Stimulated activated CD4-positive, alpha-beta T cell treated with anti-CD3 and anti-CD28 coated beads, Interleukin-2, amount 100 ng/mL, for 4 hours (primary cell): ENCODE data around the gene TRIM28.
A peak's percentile ranks its signal among the peaks of the same experiment; 100 is the strongest.
"Not testable (repeated sequence)": the region's sequence is repeated elsewhere in the genome, so short reads cannot be mapped to it uniquely, and the experiment has no call there.

Source experiments
- DNase-seq: peaks from one replicate; pipeline ENCODE4 v3.0.0-alpha.2; 2020; ENCODE audit warnings: low read depth

TRIM28 gene

DNA sequence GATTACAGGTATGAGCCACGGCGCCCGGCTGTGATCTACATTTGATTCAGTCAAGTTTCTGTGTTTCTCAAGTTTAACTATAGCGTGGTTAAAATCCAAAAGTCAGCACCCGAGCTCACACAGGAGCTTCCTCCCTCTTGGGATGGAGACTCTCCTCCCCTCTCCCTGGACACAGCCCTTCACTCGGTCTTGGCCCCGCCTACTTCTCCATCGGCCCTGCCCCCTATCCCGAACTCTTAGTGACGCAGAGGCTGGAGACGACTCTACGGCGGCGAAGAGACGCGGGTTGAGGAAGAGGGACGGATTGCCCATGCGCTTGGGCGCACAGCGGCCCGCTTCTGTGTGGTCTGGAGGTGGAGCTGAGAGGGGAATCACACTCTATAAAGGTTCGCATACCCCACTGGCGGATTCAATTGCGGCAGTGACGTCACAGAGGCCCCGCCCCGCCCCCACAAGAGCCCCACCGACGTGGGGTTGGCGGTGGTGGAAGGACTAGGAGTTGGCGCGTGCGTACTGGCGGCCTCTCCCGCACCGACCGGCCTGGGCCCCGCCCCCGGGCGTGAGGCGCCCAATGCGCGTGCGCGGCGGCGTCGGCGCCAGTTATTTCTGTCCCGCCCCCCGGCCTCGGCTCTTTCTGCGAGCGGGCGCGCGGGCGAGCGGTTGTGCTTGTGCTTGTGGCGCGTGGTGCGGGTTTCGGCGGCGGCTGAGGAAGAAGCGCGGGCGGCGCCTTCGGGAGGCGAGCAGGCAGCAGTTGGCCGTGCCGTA is at the start of gene TRIM28:
Gene TRIM28, plus strand, starts transcription at position 239 of the 765 bp plus-strand sequence. CDS start 694 bp downstream, outside the sequence.
- peak; percentile 100 for DNase-seq

DNA sequence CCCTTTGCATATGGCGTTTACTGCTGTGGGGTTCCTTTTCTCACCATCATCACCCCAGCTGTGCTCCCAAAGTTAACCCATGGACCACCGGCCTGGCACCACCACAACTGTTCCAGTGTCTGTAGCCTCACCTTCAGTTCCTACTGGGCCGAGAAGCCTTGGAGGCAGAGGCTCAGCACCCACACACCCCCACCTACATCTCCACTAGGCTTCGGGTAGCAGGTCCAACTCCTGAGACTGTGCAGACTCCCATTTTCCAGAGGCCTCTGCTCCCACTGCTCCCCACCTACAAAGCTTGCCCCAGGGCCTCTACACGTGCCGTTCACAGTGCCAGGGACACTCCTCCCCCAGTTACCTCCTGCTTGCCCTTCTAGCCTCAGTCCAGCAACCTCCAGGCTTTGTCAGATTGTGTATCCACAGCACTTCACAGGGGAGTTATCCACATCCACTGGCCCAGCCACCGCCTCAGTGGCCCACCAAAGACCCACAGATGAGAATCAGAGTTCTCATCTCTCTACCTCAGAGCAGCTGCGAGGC is 46.2 kb upstream of the TRIM28 start:
- DNase-seq, result no peak

DNA sequence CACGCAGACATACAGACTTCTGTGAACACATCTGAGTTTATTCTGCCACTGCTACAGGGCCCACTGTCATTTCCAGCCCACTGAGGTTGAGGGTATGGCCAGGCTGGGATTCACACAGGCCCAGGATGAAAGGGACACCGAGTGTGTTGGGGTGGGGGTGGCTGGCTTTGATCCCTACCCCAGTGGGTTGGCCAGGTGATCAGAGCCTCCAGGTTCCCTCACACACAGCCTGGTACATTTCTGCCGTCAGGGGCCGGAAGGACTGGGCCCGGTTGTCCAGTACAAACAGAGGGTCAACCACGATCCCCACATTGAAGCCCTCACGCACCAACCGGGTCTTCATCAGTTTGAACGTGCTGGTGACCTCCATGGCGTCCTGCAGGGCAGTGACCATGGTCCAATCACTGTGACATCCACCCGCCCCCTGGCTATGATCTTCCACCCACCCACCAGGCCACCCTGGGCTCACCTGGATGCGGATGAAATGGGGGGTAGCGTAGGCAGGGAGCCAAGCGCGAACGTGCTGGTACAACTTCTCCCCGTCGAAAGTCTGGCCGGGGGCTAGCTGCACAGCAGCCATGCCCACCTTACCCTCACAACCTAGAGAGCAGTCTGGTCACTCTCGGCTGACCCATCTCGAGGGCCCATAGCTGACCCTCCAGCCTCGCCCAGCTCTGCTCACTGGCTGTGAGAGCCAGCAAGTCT is 45.4 kb upstream of the TRIM28 start:
- no peak for DNase-seq

DNA sequence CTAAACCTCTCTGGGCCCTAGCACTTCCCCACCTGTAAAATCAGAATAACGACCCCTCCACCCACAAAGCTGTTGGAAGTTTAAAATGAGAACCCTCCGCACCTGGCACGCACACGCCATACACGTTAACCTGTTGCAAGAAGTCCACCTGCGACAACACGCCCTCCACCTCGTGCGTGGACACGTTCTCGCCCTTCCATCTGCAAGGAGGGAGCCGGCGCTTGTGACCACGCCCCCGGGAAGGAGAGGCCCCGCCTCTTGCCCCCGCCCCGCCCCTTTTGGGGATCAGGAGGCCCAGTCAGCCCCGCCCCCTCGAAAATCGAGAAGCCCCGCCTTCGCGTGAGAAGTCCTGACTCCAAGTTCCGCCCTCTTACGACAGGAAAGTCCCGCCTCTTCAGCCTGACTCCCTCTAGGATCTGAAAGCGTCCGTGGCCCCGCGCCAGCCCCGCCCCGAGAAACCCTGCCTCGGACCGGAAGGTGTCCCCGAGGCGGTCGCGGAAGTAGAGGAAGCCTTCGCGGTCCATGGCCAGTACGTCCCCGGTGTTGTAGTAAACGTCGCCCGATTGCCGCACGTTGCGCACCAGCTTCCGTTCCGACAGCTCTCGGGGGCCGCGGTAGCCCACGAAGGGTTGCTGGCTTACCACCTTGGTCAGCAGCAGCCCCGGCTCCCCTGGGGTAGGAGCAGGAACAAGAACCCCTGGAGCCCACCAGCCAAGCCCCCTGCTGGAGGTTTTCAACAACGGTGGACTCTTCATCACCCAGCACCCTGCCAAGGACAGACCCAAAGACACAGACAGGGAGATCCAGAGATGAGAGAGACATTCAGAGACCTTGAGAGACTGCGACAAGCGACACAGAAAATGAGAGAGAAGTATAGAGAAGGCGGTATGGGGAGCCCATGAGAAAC is 44.6 kb upstream of the TRIM28 start:
- DNase-seq, result peak; percentile 95

DNA sequence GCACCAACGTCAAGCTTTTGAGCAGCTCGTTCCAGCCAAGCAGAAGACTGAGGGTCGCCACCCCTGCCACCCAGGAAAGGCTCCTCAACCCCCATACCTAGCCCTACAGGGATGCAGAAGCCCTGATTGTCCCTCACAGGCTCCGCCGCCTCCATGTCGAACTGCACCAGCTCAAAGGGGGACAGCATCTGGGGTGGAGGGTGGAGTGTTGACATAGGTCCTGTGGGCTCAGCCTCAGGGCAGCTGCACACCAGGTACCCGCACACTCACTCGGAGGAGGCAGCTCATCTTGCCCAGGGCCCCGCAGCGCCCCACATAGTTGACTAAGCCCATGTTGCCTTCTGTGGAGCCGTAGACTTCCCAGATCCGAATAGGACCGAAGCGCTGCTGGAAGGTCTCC is 43.6 kb upstream of the TRIM28 start:
- no peak for DNase-seq

DNA sequence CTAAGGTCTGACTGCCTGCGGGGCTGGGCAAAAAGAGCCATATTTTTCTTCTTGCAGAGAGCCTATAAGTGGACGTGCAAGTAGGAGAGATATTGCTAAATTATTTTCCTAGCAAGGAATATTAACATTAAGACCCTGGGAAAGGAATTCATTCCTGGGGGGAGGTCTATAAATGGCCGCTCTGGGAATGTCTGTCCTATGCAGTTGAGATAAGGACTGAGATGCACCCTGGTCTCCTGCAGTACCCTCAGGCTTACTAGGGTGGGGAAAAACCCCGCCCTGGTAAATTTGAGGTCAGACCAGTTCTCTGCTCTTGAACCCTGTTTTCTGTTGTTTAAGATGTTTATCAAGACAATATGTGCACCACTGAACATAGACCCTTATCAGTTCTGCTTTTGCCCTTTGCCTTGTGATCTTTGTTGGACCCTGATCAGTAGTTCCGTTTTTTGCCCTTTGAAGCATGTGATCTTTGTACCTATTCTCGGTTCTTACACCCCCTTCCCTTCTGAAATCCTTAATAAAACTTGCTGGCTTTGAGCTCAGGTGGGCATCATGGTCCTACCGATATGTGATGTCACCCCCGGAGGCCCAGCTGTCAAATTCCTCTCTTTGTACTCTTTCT is 36.2 kb upstream of the TRIM28 start:
- DNase-seq, result not testable (repeated sequence)

DNA sequence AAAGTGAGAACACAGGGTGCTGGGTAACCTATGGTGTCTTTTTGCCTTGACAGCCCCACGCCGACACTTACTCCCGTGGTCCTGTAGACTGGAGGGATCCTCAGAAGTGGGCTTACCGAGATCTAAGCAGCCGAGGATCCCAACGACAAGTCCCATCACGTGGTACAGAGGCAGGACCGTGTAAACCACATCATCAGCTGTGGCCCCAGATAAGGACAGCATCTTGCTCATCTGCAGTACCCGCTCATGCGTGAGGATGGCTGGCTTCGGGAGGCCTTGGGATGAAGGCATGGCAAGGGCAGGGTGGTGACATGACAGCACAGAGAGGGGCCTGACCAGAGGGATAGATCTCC is 34.2 kb upstream of the TRIM28 start:
- DNase-seq, result no peak

DNA sequence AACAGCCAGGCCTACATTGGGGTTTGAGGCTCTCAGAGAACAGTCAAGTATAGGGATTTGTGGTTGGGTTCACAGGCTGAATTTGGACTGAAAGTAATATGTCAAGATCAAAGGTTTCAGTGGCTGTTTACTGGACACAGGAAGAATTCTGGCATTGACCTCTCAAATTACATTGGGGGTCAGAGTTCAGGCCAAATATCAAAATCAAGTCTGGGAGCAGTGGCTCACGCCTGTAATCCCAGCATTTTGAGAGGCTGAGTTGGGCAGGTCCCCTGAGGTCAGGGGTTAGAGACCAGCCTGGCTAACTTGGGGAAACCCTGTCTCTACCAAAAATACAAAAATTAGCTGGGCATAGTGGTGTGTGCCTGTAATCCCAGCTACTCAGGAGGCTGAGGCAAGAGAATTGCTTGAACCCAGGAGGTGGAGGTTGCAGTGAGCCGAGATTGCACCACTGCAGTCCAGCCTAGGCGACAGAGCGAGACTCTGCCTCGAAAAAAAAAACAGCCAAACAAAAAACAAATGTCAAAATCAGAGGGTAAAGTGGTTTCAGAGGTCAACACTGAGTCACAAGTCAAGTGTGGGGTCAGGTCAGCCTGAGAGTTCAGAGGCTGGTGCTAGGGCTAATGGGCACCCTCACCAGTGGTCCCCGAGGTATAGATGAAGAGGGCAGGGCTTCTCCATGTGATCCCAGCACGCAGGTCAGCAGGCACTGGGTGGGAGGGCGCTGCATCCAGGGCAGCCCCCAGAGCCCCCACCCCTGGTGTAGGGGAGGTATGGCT is 33.6 kb upstream of the TRIM28 start:
- no peak for DNase-seq

DNA sequence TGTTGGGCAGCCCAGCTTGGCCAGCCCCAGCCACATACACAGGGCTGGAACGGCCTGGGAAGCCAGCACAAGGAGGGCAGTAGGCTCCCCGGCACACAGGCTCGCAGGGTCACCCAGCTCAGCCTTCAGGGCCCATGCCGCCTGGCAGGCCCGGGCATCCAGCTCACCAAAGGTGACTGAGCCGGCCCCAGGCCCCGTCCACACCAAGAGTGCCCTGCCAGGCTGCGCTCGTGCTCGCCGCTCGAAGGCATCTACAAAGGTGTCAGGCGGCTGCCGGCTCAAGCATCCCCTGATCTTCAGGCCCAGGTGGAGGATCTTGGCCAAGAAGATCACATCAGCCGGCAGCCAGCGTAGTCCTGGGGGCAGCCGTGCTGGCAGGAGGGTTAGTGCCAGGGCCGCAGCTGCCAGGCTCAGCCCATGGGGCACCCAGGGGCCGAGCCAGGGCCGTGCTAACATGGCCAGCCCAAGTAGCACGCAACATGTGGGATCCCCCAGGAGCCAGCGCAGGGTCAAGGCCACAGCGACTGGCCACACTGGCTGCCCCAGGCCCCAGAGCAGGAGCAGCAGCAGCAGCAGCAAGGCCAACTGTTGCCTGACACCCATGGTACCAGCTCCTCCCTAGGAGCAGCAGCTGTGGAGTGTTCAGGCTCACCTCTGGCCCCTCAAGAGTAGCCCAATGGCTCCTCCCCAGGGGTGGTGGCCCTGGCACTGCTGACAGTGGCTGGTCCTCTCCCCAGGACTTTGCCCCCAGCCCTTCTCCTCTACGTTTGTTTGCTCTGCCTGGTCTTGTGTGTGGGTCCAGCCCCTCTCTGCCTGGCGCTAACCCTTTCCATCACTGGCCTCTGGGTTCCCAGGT is 32.3 kb upstream of the TRIM28 start, which contains the start of gene SLC27A5:
Gene SLC27A5, minus strand, starts transcription at position 640 of the 856 bp plus-strand sequence. Its CDS starts 37 bp downstream, at position 603.
- DNase-seq, result no peak

DNA sequence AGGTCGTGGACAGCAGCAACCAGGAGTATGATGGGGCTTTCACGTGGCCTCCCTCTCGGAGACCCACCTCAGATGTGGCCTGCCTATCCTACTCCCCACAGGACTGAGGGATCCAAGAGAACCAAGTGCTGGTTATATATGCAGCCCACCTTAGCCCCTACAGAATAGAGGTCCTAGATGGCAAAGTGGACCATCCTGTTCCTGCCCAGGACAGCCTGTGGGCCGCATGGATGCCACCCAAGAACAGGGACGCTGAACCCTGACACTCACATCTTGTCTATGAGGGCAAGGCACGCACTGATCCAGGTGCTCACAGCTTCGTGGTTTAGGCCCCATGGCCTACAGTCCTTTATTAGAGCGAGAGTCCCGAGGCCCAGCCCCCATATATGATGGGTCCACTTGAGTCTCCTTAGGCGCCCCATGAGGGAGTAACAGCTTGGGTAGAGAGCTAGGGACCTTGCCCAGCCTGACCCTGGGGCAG is 30.6 kb upstream of the TRIM28 start:
- no peak for DNase-seq

DNA sequence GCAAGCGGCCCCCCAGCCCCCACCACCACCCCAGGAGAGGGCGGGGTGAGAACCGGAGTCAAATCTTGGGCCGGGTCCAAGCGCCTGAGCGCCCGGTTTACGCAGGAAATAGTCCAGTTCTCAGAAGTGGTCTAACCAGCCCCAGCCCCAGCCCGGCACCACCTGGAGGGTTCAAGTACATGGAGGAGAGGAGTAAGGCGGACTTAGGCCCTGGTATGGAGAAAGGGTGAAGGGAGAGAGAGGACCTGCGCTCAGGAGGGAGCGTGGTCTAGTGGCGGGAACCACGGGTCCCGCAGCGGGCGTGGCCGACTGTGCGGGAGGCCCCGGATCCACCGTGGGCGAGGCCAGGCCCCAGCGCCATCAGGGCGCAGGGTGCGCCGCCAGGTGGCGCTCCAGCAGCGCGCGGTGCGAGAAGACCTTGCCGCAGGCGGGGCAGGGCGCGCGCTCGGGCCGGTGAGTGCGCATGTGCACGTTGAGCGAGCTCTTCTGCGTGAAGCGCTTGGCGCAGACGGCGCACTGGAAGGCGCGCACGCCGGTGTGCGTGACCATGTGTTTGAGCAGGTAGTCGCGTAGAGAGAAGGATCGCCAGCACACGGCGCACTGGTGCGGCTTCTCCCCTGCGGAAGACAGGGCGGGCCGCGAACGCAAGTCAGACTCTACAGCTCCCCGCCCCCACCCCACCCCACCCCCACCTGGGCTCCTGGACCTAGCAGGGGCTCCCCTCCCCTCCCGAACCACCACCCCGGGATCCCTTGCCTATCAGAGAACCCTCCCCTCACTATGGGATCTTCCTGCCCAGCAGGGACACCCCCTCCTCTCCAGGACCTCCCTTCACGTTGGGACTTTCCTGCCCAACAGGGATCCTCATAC is 29.9 kb upstream of the TRIM28 start:
- DNase-seq, result peak; percentile 91

DNA sequence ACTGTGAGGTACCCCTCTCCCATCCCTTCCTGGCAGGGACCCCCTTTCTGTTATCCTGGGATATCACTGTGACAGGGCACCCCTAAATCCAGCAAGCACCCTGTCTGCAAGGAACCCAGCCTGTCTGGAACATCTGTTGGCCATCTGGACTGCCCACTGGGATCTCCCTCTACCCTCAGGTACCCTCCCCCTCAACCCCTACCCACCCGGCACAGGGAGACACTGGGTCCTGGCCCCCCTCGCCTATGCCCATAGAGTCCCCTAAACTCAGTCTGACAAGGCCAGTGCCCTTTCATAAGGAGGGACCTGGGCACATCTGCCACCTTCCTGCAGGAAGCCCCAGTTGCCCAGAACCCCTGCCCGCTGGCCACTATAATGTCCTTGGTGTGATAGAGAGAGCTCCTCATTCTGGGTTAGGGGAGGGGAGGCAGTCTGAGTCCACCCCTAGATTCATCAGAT is 29.3 kb upstream of the TRIM28 start:
- no peak for DNase-seq

DNA sequence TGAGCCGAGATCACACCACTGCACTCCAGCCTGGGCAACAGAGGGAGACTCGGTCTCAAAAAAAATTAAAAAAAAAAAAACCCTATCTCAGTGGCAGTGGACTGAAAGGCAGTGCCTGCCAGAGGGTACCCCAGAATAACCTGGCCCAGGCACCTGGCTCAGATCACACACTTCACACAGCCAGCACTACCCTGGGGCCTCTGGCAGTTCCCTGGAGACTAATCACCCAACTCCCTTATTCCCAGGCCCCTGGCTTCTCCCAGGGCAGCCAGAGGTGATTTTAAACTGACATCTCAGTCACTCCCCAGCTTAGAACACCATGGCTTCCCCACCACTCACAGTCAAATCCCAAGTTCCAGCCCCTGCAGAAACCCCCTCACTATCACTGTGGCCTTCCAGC is 28.6 kb upstream of the TRIM28 start:
- no peak for DNase-seq

DNA sequence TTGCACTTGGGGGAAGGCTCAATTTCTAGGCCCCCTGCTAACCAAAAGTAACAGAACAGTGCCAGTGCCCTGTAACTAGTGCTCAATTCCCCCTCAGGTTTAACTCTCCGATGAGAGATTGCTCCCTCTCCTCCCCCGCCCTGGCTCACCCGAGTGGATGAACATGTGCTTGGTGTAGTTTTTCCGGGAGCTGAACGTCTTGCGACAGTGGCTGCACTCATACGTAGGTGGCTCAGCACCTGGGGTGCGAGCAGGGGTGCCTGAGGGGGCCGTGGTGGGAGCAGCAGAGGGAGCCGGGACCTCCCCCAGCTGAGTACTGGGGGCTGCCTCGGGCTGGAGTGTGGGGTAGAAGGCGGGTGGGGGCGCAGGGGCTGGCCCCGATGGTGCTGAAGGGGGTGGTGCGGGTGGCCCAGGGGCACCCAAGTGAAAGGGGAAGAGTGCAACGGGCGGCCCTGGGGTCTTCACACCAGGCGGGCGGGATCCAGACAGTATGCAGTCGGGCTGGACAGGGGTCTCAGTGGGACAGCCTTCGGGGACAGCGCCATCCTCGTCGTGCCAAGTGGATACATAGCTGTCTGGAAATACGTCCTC is 27.5 kb upstream of the TRIM28 start:
- no peak for DNase-seq

DNA sequence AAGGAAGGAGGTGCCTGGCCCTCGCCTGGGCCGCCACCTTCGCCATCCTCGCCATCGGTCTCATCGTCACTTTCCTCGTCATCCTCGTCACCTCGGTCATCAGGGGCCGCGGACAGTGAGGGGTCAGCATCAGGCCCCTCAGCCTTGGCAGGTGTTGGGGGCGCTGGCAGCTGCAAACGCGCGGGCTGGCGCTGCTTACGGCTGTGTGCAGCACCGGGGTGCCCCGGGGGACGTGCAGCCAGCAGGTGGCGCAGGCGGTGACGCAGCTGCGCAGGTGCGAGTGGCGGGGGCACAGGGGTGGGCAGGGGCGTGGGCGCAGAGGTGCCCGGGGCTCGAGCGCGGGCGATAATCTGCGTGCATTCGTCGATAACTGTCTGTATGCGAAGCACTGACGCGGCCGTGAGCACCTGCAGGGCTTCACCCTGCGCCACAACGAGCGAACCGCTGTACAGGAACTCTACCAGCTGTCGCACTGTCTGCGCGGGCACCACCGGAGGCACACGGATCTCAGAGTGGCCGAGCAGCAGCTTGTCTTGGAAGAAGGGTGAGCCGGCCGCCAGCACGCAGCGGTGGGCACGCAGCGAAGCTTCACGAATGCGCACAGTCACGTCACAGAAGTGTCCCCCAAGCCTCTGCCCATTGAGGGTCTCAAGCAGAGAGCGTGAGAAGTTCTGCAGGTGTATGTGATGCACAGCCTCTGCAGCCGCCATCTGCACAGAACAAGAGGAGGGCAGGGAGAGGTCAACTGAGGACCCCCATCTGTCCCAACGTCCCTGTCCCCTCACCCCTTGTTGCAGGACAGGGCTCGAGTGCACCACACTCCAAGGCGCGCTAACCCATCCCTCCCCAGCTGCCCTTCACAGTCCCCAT is 26.7 kb upstream of the TRIM28 start:
- DNase-seq, result no peak

DNA sequence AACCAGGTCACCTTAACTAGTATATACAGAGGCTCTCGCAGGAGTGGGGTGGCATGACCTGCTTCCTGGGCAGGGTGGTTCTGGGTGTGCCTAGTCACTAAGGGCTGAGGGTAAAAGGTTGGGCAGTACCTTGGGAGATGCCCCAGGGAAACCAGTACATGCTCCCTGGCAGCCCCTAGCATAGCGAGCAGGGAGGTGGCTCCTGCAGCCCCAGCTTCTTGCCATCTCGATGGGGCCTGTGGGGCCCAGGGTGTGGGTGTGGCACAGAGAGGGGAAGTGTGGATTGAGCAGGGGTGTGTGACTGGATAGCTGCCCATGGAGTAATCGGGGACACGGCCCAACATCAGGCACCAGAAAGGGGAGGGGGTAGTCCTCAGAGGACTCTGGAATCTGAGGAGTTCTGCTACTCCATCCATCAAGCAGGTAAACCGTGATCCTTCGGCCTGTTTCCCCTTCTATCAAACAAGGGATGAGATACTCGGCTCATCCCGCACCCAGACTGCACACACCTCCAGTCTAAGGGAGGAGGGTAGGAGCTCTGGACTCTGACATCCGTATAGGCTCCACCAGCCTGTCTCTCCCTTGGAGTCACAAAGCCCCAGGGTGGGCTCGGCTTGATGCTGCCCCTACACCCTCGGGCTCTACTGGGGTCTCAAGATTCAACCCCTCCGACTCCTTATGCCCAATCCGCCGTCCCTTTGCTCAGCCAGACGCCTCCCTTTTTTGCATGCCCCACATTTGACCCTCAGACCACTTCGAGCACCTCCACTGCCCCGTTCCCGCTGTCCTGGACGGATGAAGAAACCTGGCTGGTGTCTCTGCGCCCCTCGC is 25.4 kb upstream of the TRIM28 start:
- no peak for DNase-seq

DNA sequence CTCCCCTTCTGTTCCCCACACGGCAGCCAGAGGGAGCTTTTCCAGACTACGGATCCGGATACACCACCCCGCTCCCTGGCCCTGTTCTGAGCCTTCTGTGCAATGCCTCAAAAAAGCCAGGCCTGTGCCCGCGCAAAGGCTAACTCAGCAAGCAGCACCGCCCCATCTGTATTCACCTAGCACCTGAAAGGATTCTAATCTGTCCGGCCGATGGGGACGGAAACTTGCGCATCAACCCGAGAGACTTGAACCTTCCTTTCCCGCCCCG is 24.8 kb upstream of the TRIM28 start:
- no peak for DNase-seq
